SK-N-SH (cell line): ENCODE measurements around the gene TTC39B. TPM values are rescaled to one million over a fixed set of nuclear protein-coding genes. Genes with fewer than 3 reads are reported as not detected.

ENCODE experiments used
- CTCF ChIA-PET: fragments of 300-600, 350-600 bp; formaldehyde crosslinking; extraction: SDS; loops from one replicate; lab custom pipeline; 2021; lab: Yijun Ruan, JAX
- POLR2A ChIA-PET: fragments of 350-600 bp; sonication (Branson Sonifier 250); formaldehyde crosslinking; extraction: SDS; loops from one replicate; lab custom pipeline; 2020; ENCODE audit warnings: antibody characterized with exemption, inconsistent platforms; lab: Yijun Ruan, JAX
- DNase-seq: peaks from one replicate; pipeline ENCODE4 v3.0.0; 2012
- H2AFZ ChIP-seq: fragments of 200-600 bp; sonication (generic); 2 replicates; pipeline ENCODE4 v1.8.1; 2016; ENCODE audit warnings: antibody characterized with exemption, mild to moderate bottlenecking, low read depth
- H3F3A ChIP-seq: fragments of 200-600 bp; sonication (generic); replicated peaks from 2 replicates; pipeline ENCODE3; 2016; ENCODE audit warnings: antibody characterized with exemption, mild to moderate bottlenecking; ENCODE audit not compliant: insufficient read depth
- H3K27ac ChIP-seq, 2 experiments: fragments of 200-500 bp in 1 of 2; fragments of 200-600 bp in 1 of 2; sonication (Bioruptor generic) in 1 of 2; sonication (generic), shearing (Covaris generic) in 1 of 2; 2 replicates each; pipeline versions ENCODE4 v1.5.1 to v1.6.1; 2014 to 2016; ENCODE audit warnings: low read depth in 2 of 2, inconsistent platforms in 1 of 2, low read length in 1 of 2, mild to moderate bottlenecking in 1 of 2, mixed read lengths in 1 of 2
- H3K27me3 ChIP-seq: fragments of 200-600 bp; sonication (generic), shearing (Covaris generic); 2 replicates; pipeline ENCODE4 v1.6.1; 2016; ENCODE audit warnings: mixed run types; ENCODE audit not compliant: insufficient read depth
- H3K36me3 ChIP-seq, 2 experiments: fragments of 200-500 bp in 1 of 2; fragments of 200-600 bp in 1 of 2; sonication (Bioruptor generic) in 1 of 2; sonication (generic) in 1 of 2; replicated peaks in 1 of 2; 2 replicates each; pipeline versions ENCODE3 to v1.5.1; 2014 to 2016; ENCODE audit warnings: low read length in 1 of 2, mild to moderate bottlenecking in 1 of 2; ENCODE audit not compliant: insufficient read depth in 2 of 2, control insufficient read depth in 1 of 2
- H3K4me1 ChIP-seq, 2 experiments: fragments of 200-500 bp in 1 of 2; fragments of 200-600 bp in 1 of 2; sonication (Bioruptor generic) in 1 of 2; sonication (generic), shearing (Covaris generic) in 1 of 2; 2 replicates each; pipeline versions ENCODE4 v1.5.1 to v1.6.1; 2014 to 2016; ENCODE audit warnings: low read depth in 1 of 2, low read length in 1 of 2, mixed run types in 1 of 2; ENCODE audit not compliant: insufficient read depth in 2 of 2, control insufficient read depth in 1 of 2
- H3K4me2 ChIP-seq: fragments of 200-600 bp; sonication (generic), shearing (Covaris generic); 2 replicates; pipeline ENCODE4 v1.6.1; 2017; ENCODE audit warnings: mixed run types
- H3K4me3 ChIP-seq, 2 experiments: fragments of 200-500 bp in 1 of 2; fragments of 200-600 bp in 1 of 2; sonication (Bioruptor generic) in 1 of 2; sonication (generic), shearing (Covaris generic) in 1 of 2; 2 replicates each; pipeline versions ENCODE4 v1.5.1 to v1.8.1; 2014 to 2016; ENCODE audit warnings: low read depth in 2 of 2, inconsistent platforms in 1 of 2, low read length in 1 of 2, mild to moderate bottlenecking in 1 of 2, mixed read lengths in 1 of 2, moderate library complexity in 1 of 2
- H3K79me2 ChIP-seq: fragments of 200-600 bp; sonication (generic); 2 replicates; pipeline ENCODE4 v1.8.1; 2017; ENCODE audit warnings: mild to moderate bottlenecking; ENCODE audit not compliant: insufficient read depth
- H3K9ac ChIP-seq: fragments of 200-600 bp; sonication (generic); 2 replicates; pipeline ENCODE4 v1.6.1; 2017; ENCODE audit warnings: mixed run types
- H3K9me2 ChIP-seq: fragments of 200-600 bp; sonication (generic); 2 replicates; pipeline ENCODE4 v1.6.1; 2017; ENCODE audit warnings: mixed run types
- H3K9me3 ChIP-seq: fragments of 200-600 bp; sonication (generic); 2 replicates; pipeline ENCODE4 v1.6.1; 2017; ENCODE audit warnings: mixed run types, mild to moderate bottlenecking, moderate library complexity
- H4K20me1 ChIP-seq: fragments of 200-600 bp; sonication (generic); 2 replicates; pipeline ENCODE4 v1.6.1; 2017; ENCODE audit warnings: mild to moderate bottlenecking, mixed run types; ENCODE audit not compliant: insufficient read depth
- ELF1 ChIP-seq: IDR thresholded peaks from 2 replicates; pipeline ENCODE4 v1.4.0; 2012
- FOSL2 ChIP-seq: IDR thresholded peaks from 2 replicates; pipeline ENCODE4 v1.4.0; 2012; ENCODE audit warnings: low read depth, mild to moderate bottlenecking, moderate library complexity, borderline replicate concordance
- FOXM1 ChIP-seq: IDR thresholded peaks from 2 replicates; pipeline ENCODE4 v1.4.0; 2012; ENCODE audit warnings: low read depth, mild to moderate bottlenecking
- GABPA ChIP-seq: IDR thresholded peaks from 2 replicates; pipeline ENCODE4 v1.4.0; 2012; ENCODE audit warnings: low read depth, mild to moderate bottlenecking
- GATA2 ChIP-seq: sonication (generic); formaldehyde crosslinking; IDR thresholded peaks from 2 replicates; pipeline ENCODE4 v1.5.0; 2020; ENCODE audit warnings: mild to moderate bottlenecking, missing genetic modification reagents
- IRF3 ChIP-seq: fragments of 150-350 bp; IDR thresholded peaks from 2 replicates; pipeline ENCODE4 v1.6.1; 2016; ENCODE audit warnings: mild to moderate bottlenecking, low read depth, low read length
- MEF2A ChIP-seq: IDR thresholded peaks from 2 replicates; pipeline ENCODE4 v1.4.0; 2012; ENCODE audit warnings: low read depth, borderline replicate concordance
- NFIC ChIP-seq: IDR thresholded peaks from 2 replicates; pipeline ENCODE4 v1.4.0; 2012; ENCODE audit warnings: borderline replicate concordance
- PBX3 ChIP-seq: IDR thresholded peaks from 2 replicates; pipeline ENCODE4; 2012
- POLR2AphosphoS5 ChIP-seq: IDR thresholded peaks from 2 replicates; pipeline ENCODE4 v1.6.1; 2012; ENCODE audit warnings: low read depth, low read length
- RAD21 ChIP-seq: IDR thresholded peaks from 2 replicates; pipeline ENCODE4 v1.6.1; 2012; ENCODE audit warnings: mild to moderate bottlenecking, low read length
- RCOR1 ChIP-seq: fragments of 150-350 bp; IDR thresholded peaks from 2 replicates; pipeline ENCODE4 v1.6.1; 2017; ENCODE audit warnings: antibody characterized with exemption, low read length
- RFX5 ChIP-seq: IDR thresholded peaks from 2 replicates; pipeline ENCODE4 v1.6.1; 2012; ENCODE audit warnings: mild to moderate bottlenecking, improper control_type of control experiment, low read length
- TAF1 ChIP-seq: IDR thresholded peaks from 2 replicates; pipeline ENCODE4 v1.6.1; 2012; ENCODE audit warnings: low read depth, mild to moderate bottlenecking, low read length, moderate library complexity, borderline replicate concordance
- TCF12 ChIP-seq: IDR thresholded peaks from 2 replicates; pipeline ENCODE4 v1.4.0; 2012
- USF2 ChIP-seq: fragments of 150-350 bp; IDR thresholded peaks from 2 replicates; pipeline ENCODE4 v1.6.1; 2017; ENCODE audit warnings: antibody characterized with exemption, low read length, low read depth, borderline replicate concordance
- YY1 ChIP-seq: IDR thresholded peaks from 2 replicates; pipeline ENCODE4 v1.4.0; 2012; ENCODE audit warnings: low read depth, mild to moderate bottlenecking
- WGBS: methylation state at CpG from one replicate; pipeline ENCODE4 v1.1.6; 2017; ENCODE audit warnings: low lambda C conversion rate; 5-methylcytosine and 5-hydroxymethylcytosine counted together
- polyA plus RNA-seq, 3 experiments: library from polyadenylated mRNA; depleted of rRNA; stranded (reverse); fragments of >200 nt; gene quantifications; 2 replicates each; pipeline ENCODE4 v1.2.3, GENCODE V29; 2012
- TF ChIP-seq, protein P1 (sequence below): IDR thresholded peaks from 2 replicates; pipeline ENCODE4 v1.6.1; 2012; ENCODE audit warnings: mild to moderate bottlenecking, low read depth, low read length, moderate library complexity
- TF ChIP-seq, protein P2 (sequence below): fragments of 200-600 bp; sonication (generic); IDR thresholded peaks from 2 replicates; pipeline ENCODE4 v1.6.1; 2017; ENCODE audit warnings: antibody characterized with exemption, mild to moderate bottlenecking, moderate library complexity

TTC39B gene
- polyA plus RNA-seq, 1 of the 3 experiments (the other 2 are of a cell fraction): 0.54 TPM

- Histone ChIP-seq H4K20me1 (no peaks in the 10 kb centered on the region), H3K9ac (no peak overlapping the region), H3K27ac (no peak overlapping the region), H3K4me1 (no peaks in the 10 kb centered on the region), H3K27me3 (no peaks in the 10 kb centered on the region), H3K9me3 (no peaks in the 10 kb centered on the region), H3K4me3 (no peak overlapping the region), H3F3A (no peaks in the 10 kb centered on the region), H2AFZ (no peak overlapping the region), H3K36me3 (no peaks in the 10 kb centered on the region), H3K4me2 (no peak overlapping the region), H3K9me2 (no peaks in the 10 kb centered on the region), H3K79me2 (no peaks in the 10 kb centered on the region)
- ChIA-PET CTCF (interaction anchor here (1.3 to 3.4 kb wide), 3 partner anchors 10 to 347 kb away, joined by 3 to 13 read pairs (median 6); no protein-coding TSS in a partner anchor), POLR2A (no interaction called here)
- TF ChIP-seq MEF2A: no peak
- no peak for TF ChIP-seq POLR2AphosphoS5
- TF ChIP-seq YY1: no peak
- TF ChIP-seq ELF1: no peak
- TF ChIP-seq USF2: no peak
- no peak for TF ChIP-seq TCF12
- TF ChIP-seq NFIC: no peak
- TF ChIP-seq FOSL2: no peak
- TF ChIP-seq TAF1: no peak
- TF ChIP-seq, protein P1, sequence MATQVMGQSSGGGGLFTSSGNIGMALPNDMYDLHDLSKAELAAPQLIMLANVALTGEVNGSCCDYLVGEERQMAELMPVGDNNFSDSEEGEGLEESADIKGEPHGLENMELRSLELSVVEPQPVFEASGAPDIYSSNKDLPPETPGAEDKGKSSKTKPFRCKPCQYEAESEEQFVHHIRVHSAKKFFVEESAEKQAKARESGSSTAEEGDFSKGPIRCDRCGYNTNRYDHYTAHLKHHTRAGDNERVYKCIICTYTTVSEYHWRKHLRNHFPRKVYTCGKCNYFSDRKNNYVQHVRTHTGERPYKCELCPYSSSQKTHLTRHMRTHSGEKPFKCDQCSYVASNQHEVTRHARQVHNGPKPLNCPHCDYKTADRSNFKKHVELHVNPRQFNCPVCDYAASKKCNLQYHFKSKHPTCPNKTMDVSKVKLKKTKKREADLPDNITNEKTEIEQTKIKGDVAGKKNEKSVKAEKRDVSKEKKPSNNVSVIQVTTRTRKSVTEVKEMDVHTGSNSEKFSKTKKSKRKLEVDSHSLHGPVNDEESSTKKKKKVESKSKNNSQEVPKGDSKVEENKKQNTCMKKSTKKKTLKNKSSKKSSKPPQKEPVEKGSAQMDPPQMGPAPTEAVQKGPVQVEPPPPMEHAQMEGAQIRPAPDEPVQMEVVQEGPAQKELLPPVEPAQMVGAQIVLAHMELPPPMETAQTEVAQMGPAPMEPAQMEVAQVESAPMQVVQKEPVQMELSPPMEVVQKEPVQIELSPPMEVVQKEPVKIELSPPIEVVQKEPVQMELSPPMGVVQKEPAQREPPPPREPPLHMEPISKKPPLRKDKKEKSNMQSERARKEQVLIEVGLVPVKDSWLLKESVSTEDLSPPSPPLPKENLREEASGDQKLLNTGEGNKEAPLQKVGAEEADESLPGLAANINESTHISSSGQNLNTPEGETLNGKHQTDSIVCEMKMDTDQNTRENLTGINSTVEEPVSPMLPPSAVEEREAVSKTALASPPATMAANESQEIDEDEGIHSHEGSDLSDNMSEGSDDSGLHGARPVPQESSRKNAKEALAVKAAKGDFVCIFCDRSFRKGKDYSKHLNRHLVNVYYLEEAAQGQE: no peak
- no peak for TF ChIP-seq RFX5
- TF ChIP-seq, protein P2, sequence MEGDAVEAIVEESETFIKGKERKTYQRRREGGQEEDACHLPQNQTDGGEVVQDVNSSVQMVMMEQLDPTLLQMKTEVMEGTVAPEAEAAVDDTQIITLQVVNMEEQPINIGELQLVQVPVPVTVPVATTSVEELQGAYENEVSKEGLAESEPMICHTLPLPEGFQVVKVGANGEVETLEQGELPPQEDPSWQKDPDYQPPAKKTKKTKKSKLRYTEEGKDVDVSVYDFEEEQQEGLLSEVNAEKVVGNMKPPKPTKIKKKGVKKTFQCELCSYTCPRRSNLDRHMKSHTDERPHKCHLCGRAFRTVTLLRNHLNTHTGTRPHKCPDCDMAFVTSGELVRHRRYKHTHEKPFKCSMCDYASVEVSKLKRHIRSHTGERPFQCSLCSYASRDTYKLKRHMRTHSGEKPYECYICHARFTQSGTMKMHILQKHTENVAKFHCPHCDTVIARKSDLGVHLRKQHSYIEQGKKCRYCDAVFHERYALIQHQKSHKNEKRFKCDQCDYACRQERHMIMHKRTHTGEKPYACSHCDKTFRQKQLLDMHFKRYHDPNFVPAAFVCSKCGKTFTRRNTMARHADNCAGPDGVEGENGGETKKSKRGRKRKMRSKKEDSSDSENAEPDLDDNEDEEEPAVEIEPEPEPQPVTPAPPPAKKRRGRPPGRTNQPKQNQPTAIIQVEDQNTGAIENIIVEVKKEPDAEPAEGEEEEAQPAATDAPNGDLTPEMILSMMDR: no peak
- TF ChIP-seq RAD21: no peak
- TF ChIP-seq GABPA: no peak
- no peak for TF ChIP-seq FOXM1
- TF ChIP-seq GATA2 (CRISPR knock-in tag): no peak
- no peak for TF ChIP-seq RCOR1
- no peak for TF ChIP-seq PBX3
- no peak for TF ChIP-seq IRF3
- 47% methylated on average over 5 of the region's 5 CpGs for WGBS
- DNase-seq: no peak
Observed at GRCh38 chr9:15115702-15116101, 191.3 kb downstream of the TTC39B start.
